KMS-11 (cell line): ENCODE measurements around the gene PDXP.

Experiments
- H2AFZ ChIP-seq: fragments of 200-600 bp; sonication (generic); 2 replicates; pipeline ENCODE4 v1.6.1; 2016; ENCODE audit warnings: antibody characterized with exemption, mixed run types, low read depth
- H3K27ac ChIP-seq: fragments of 200-600 bp; sonication (generic); 2 replicates; pipeline ENCODE4 v1.6.1; 2016; ENCODE audit warnings: mild to moderate bottlenecking, mixed run types
- H3K27me3 ChIP-seq: fragments of 200-600 bp; sonication (generic); 2 replicates; pipeline ENCODE4 v1.6.1; 2017; ENCODE audit warnings: mild to moderate bottlenecking, low read depth, mixed run types, moderate library complexity; ENCODE audit not compliant: insufficient read depth
- H3K36me3 ChIP-seq: fragments of 200-600 bp; sonication (generic); 2 replicates; pipeline ENCODE4 v1.6.1; 2017; ENCODE audit warnings: mild to moderate bottlenecking, mixed run types; ENCODE audit not compliant: insufficient read depth
- H3K4me1 ChIP-seq: fragments of 200-600 bp; sonication (generic); 2 replicates; pipeline ENCODE4 v1.6.1; 2016; ENCODE audit warnings: mild to moderate bottlenecking, low read depth, mixed run types; ENCODE audit not compliant: poor library complexity, severe bottlenecking
- H3K4me2 ChIP-seq: fragments of 200-600 bp; sonication (generic); 2 replicates; pipeline ENCODE4 v1.7.0; 2016; ENCODE audit warnings: mild to moderate bottlenecking, mixed run types
- H3K4me3 ChIP-seq: fragments of 200-600 bp; sonication (generic); IDR thresholded peaks from 2 replicates; pipeline ENCODE4 v1.6.1; 2017; ENCODE audit warnings: low read depth, low read length, mixed read lengths; ENCODE audit not compliant: insufficient read depth
- H3K79me2 ChIP-seq: fragments of 200-600 bp; sonication (generic); 2 replicates; pipeline ENCODE4 v1.6.1; 2016; ENCODE audit warnings: low read depth, mixed run types; ENCODE audit not compliant: insufficient read depth
- H3K9ac ChIP-seq: fragments of 200-600 bp; sonication (generic); 2 replicates; pipeline ENCODE4 v1.6.1; 2016; ENCODE audit warnings: mild to moderate bottlenecking, mixed run types
- H4K20me1 ChIP-seq: fragments of 200-600 bp; sonication (generic); 2 replicates; pipeline ENCODE4 v1.6.1; 2016; ENCODE audit warnings: mild to moderate bottlenecking, mixed run types; ENCODE audit not compliant: insufficient read depth
- TF ChIP-seq, protein P1 (sequence below): fragments of 200-600 bp; sonication (generic); conservative IDR thresholded peaks from 2 replicates; pipeline ENCODE4 v1.6.1; 2017; ENCODE audit warnings: low read depth, mild to moderate bottlenecking, antibody characterized with exemption, low read length, moderate library complexity, mixed read lengths

The PDXP gene

DNA sequence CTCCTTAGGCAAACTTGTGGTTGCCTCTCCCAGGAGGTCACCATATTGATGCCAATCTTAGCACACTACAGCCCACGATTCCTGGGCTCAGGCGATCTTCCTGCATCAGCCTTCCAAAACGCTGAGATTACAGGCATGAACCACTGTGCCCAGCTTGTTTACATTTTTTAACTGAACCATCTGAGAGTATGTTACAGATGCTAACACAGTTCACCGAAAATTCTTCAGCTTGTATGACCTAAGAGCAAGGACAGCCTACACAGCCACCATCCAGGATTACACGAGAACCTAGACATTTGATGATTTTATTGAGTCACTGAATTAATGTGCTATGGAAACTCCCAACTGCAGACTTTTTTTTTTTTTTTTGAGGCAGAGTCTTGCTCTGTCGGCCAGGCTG lies 11.1 kb downstream of the PDXP start:
- no peak overlapping the region for H3K4me3 ChIP-seq
- no peaks in the 10 kb centered on the region for H3K36me3 ChIP-seq
- TF ChIP-seq, protein P1, sequence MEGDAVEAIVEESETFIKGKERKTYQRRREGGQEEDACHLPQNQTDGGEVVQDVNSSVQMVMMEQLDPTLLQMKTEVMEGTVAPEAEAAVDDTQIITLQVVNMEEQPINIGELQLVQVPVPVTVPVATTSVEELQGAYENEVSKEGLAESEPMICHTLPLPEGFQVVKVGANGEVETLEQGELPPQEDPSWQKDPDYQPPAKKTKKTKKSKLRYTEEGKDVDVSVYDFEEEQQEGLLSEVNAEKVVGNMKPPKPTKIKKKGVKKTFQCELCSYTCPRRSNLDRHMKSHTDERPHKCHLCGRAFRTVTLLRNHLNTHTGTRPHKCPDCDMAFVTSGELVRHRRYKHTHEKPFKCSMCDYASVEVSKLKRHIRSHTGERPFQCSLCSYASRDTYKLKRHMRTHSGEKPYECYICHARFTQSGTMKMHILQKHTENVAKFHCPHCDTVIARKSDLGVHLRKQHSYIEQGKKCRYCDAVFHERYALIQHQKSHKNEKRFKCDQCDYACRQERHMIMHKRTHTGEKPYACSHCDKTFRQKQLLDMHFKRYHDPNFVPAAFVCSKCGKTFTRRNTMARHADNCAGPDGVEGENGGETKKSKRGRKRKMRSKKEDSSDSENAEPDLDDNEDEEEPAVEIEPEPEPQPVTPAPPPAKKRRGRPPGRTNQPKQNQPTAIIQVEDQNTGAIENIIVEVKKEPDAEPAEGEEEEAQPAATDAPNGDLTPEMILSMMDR = no peak
- no peak overlapping the region for H3K27ac ChIP-seq
- no peaks in the 10 kb centered on the region for H4K20me1 ChIP-seq
- H3K79me2 ChIP-seq = peaks cover under 1% of the 10 kb centered on the region; the same call in 1 of the 2 replicates
- H3K27me3 ChIP-seq = no peaks in the 10 kb centered on the region
- H2AFZ ChIP-seq = no peak overlapping the region
- H3K4me2 ChIP-seq = no peak overlapping the region
- peaks cover 10% of the 10 kb centered on the region for H3K4me1 ChIP-seq
- H3K9ac ChIP-seq = no peak overlapping the region

DNA sequence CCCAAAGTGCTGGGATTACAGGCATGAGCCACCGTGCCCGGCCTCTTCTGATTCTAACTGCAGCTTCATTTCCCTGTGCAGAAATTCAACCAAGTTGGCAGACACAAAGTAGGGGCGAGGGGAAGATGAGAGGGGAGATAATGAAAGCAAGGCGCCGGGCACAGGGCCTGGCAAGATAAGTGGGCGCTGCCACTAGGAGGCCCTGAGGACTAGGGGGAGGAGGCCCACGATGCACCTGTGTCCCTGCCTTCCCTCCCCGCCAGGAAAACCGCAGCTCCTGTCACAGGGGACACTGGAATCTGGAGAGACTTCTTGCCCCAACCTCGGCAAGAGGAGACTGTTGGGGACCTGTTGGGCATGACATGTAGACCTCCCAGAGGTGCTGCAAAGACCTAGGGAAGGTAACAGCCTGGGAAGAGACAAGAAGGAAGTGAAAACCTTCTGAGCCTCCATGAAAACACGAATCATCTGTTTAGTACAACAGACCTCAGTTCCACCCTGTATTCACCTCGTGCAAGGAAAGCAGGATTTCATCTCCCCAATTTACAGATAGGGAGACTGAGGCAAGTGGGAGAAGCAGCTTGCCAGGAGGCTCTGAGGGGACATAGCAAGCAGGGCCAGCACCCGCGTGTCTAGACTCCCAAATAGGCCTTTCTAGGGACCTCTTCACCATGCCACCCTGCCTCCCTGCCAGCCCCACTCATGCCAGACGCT lies 13.8 kb downstream of the PDXP start:
- no peak overlapping the region for H3K4me2 ChIP-seq
- H4K20me1 ChIP-seq = no peaks in the 10 kb centered on the region
- H3K36me3 ChIP-seq = no peaks in the 10 kb centered on the region
- TF ChIP-seq, protein P1 = no peak
- no peak overlapping the region for H3K27ac ChIP-seq
- H3K27me3 ChIP-seq = no peaks in the 10 kb centered on the region
- H2AFZ ChIP-seq = no peak overlapping the region
- H3K4me1 ChIP-seq = peaks cover 18% of the 10 kb centered on the region
- no peak overlapping the region for H3K9ac ChIP-seq
- H3K79me2 ChIP-seq = peaks cover 8% of the 10 kb centered on the region; the same call in 1 of the 2 replicates
- no peak overlapping the region for H3K4me3 ChIP-seq

DNA sequence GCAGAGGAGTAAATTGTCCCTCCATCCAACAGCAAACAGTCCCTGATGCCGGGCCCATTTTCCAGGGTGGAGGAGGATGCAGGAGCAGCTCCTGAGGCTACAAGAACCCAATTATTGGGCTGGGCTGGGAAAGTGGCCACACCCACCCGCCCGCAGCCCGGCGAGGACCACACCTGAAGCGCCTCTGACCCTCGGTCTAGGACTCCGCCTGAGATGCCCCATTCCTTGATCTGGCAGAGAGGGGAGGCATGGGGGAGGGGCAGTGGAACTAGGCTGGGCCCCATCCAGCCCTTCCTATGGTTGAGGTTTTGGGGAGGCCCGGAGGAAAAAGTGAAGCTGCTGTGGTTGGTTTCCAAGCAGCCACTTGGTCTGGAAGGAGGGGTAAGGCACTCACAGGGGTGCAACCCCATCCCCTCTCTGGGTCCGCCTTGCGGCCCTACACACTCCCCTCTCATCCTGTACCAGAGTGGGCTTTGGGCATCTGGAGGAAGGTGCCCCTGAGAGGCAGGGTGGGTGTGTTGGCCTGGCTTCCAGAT lies 14.5 kb downstream of the PDXP start:
- H3K4me2 ChIP-seq = no peak overlapping the region
- H4K20me1 ChIP-seq = no peaks in the 10 kb centered on the region
- H3K9ac ChIP-seq = no peak overlapping the region
- TF ChIP-seq, protein P1 = no peak
- H3K4me1 ChIP-seq = peaks cover 24% of the 10 kb centered on the region
- H3K79me2 ChIP-seq = peaks cover 8% of the 10 kb centered on the region; the same call in 1 of the 2 replicates
- H3K36me3 ChIP-seq = no peaks in the 10 kb centered on the region
- H3K27ac ChIP-seq = no peak overlapping the region
- H3K4me3 ChIP-seq = no peak overlapping the region
- H2AFZ ChIP-seq = no peak overlapping the region
- no peaks in the 10 kb centered on the region for H3K27me3 ChIP-seq

DNA sequence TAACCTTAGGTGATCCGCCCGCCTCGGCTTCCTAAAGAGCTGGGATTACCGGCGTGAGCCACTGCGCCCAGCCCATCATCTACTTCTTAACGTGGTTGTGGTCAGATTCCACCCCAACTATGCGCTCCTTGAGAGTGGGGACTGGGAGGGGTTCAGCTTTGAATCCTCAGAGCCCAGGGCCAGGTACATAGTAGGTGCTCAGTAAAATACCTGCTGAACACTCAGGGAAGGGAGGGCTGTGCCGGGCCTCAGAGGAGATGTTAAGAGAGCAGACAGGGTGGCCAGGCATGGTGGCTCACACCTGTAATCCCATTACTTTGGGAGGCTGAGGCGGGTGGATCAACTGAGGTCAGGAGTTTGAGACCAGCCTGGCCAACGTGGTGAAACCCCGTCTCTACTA lies 15.7 kb downstream of the PDXP start:
- Histone ChIP-seq H2AFZ (peak overlapping the region; percentile 68; the same call in 1 of the 2 replicates), H3K9ac (peak overlapping the region; percentile 30; the same call in 1 of the 2 replicates), H3K4me2 (peak overlapping the region; percentile 99), H3K4me1 (peaks cover 26% of the 10 kb centered on the region), H3K27ac (peak overlapping the region; percentile 86), H3K79me2 (peaks cover 8% of the 10 kb centered on the region; the same call in 1 of the 2 replicates), H3K27me3 (no peaks in the 10 kb centered on the region), H3K36me3 (no peaks in the 10 kb centered on the region), H4K20me1 (no peaks in the 10 kb centered on the region), H3K4me3 (no peak overlapping the region)
- TF ChIP-seq, protein P1 = no peak
